Astrocyte of the cerebellum (primary cell): ENCODE measurements around the gene TMEM91.
A peak's percentile ranks its signal among the peaks of the same experiment; 100 is the strongest.

Source experiments
- DNase-seq: peaks from one replicate; pipeline ENCODE4 v3.0.0-alpha.2; 2011; ENCODE audit warnings: low read depth
- H3K4me3 ChIP-seq: 2 replicates; pipeline ENCODE4 v1.5.1; 2011; ENCODE audit warnings: mild to moderate bottlenecking, low read depth, low read length, moderate library complexity
- CTCF ChIP-seq: IDR thresholded peaks from 2 replicates; pipeline ENCODE4 v1.5.1; 2012; ENCODE audit warnings: low read length, low read depth, moderate library complexity, mild to moderate bottlenecking; ENCODE audit errors: missing control alignments
- in situ Hi-C: cut with HindIII; loops from 2 replicates; pipeline ENCODE4 v1.10.0; 2017; ENCODE audit warnings: low sequenced_read_pairs

Gene TMEM91

DNA sequence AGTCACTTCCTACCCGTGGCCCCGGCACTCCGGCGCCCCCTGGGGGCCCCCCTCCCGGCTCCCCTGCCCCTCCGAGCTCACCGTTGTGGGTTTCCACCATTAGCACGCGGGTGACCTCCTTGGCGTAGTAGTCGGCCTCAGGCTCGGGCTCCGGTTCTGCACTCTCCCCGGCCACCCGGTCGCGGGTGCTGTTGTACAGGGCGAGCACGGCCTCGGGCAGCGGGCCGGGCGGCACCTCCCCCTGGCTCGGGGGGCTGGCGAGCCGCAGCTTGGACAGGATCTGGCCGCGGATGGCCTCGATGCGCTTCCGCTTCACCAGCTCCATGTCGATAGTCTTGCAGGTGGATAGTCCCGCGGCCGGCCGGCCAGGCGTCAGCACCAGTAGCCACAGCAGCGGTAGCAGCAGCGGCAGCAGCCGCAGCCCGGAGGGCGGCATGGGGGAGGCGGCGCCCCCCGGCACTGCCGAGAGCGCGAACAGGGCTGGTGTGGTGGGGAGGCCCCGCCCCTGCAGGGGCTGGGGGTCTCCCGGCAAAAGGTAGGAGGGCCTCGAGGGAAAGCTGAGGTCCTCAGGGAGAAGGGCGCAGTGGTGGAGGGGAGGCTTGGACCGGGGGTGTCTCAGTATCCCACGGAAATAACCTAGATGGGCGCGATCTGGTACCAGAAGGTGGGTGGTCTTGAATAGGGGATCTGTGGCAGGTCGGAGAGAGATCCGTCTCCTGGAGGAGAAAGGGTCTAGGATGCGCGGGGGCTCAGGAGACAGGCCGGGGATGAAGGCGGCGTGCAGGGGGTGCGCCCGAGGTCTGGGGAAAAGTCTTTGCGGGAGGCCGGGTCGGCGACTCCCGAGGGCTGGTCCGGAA, 23.5 kb upstream of the TMEM91 start:
- no peak for DNase-seq
- peak; percentile 52 for TF ChIP-seq CTCF
- in situ Hi-C loops = no loop called here
- H3K4me3 ChIP-seq = peak overlapping the region; percentile 86

- in situ Hi-C loops = no loop called here
- peak within 1 kb of the TSS; percentile 86 for H3K4me3 ChIP-seq
These were observed 22.6 kb upstream of the TMEM91 start, which contains the start of gene TGFB1 for GRCh38 chr19:41353466-41354342. Gene TGFB1 (minus strand): TSS chr19:41353922. CDS start chr19:41353044, 878 bp downstream.

GRCh38 chr19:41354343-41354953, 21.9 kb upstream of the TMEM91 start:
- DNase-seq = no peak
- in situ Hi-C loops = no loop called here
- TF ChIP-seq CTCF = no peak
- H3K4me3 ChIP-seq = peak overlapping the region; percentile 86

More at GRCh38 chr19:41353466-41354342, 22.6 kb upstream of the TMEM91 start, which contains the start of gene TGFB1:
- peak; percentile 40 for DNase-seq
- TF ChIP-seq CTCF = peak; percentile 87

- TF ChIP-seq CTCF = no peak
- H3K4me3 ChIP-seq = no peak overlapping the region
- in situ Hi-C loops = no loop called here
- no peak for DNase-seq
These were observed 21.3 kb upstream of the TMEM91 start for GRCh38 chr19:41355035-41355434.

DNA sequence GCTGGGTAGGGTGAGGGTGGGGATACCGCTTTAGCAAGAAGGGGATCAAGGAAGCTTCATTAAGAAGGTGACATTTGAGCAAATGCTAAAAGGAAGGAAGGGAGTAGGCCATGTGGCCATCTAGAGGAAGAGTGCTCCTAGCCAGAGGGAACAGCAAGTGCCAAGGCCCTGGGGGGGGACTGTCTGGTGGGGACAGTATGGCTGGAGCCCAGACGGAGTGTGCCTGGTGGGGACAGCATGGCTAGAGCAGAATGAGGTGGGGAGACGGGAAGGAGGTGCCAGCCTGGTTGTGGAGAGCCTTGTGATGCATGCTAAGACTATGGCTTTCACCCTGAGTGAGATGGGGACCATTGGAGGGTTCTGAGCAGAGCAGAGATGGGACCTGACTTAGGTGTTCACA, 20.5 kb upstream of the TMEM91 start:
- no peak for TF ChIP-seq CTCF
- in situ Hi-C loops = no loop called here

More for the DNA sequence above, 20.5 kb upstream of the TMEM91 start:
- no peak overlapping the region for H3K4me3 ChIP-seq
- DNase-seq = no peak
